Fibroblast of the aortic adventitia (primary cell): ENCODE measurements around the gene SGMS2. TPM values are rescaled to one million over a fixed set of nuclear protein-coding genes. Genes with fewer than 3 reads are reported as not detected.

Experiments
- DNase-seq: peaks from one replicate; pipeline ENCODE4 v3.0.0-alpha.2; 2010; ENCODE audit warnings: low read depth
- H3K4me3 ChIP-seq: 2 replicates; pipeline ENCODE4 v1.5.1; 2011; ENCODE audit warnings: low read depth, mild to moderate bottlenecking, control low read depth, low read length, moderate library complexity
- total RNA-seq: library from RNA; depleted of rRNA; stranded (reverse); fragments of >200 nt; gene quantifications from 2 replicates; pipeline ENCODE4 v1.2.3, GENCODE V29; 2012; ENCODE audit warnings: low replicate concordance
- TF ChIP-seq, protein P1 (sequence below): IDR thresholded peaks from 2 replicates; pipeline ENCODE4 v1.5.1; 2011; ENCODE audit warnings: mild to moderate bottlenecking, low read length, control low read depth, inconsistent platforms; ENCODE audit not compliant: insufficient read depth

The SGMS2 gene
- total RNA-seq = 144 and 145 TPM in 2 replicates

DNA sequence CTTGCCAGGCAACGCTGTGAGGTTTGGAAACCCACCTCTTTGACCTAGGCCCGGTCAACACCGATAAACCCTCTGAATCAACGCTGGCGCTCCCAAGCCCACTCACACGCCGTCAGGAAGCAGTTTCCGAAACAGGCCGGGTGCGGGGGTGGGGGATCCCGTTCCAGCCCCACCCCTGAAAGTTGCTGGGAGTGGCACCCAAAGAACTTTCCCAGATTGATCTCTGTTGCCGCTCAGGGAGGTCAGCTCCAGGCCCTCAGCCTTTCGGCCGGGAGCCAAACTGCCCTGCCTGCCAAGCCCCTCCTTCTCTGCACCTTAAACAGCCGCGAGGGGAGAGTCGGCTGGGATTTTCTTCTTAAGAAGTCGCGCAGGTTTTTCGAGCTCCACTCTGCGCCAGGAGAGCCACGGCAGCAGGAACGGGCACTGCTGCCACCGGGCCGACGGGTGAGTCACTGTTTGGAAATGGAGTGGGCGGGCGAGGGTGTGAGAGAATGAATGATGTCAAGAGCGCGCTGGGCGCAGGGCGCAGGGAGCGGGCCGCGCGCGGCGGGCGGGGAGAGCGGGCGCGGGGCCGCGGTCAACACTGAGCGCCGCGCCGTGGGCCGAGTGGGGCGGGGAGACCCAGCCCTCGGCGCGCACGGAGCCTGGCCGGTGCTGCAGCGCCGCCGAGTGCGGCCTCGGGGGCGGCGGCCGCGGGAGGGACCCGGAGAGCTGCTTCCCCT, at the start of gene SGMS2:
Gene SGMS2, plus strand, starts transcription at position 583 of the 722 bp plus-strand sequence. CDS start 70,622 bp downstream, outside the sequence.
- DNase-seq = peak; percentile 87
- TF ChIP-seq, protein P1, sequence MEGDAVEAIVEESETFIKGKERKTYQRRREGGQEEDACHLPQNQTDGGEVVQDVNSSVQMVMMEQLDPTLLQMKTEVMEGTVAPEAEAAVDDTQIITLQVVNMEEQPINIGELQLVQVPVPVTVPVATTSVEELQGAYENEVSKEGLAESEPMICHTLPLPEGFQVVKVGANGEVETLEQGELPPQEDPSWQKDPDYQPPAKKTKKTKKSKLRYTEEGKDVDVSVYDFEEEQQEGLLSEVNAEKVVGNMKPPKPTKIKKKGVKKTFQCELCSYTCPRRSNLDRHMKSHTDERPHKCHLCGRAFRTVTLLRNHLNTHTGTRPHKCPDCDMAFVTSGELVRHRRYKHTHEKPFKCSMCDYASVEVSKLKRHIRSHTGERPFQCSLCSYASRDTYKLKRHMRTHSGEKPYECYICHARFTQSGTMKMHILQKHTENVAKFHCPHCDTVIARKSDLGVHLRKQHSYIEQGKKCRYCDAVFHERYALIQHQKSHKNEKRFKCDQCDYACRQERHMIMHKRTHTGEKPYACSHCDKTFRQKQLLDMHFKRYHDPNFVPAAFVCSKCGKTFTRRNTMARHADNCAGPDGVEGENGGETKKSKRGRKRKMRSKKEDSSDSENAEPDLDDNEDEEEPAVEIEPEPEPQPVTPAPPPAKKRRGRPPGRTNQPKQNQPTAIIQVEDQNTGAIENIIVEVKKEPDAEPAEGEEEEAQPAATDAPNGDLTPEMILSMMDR = no peak
- H3K4me3 ChIP-seq = peak within 1 kb of the TSS; percentile 96

DNA sequence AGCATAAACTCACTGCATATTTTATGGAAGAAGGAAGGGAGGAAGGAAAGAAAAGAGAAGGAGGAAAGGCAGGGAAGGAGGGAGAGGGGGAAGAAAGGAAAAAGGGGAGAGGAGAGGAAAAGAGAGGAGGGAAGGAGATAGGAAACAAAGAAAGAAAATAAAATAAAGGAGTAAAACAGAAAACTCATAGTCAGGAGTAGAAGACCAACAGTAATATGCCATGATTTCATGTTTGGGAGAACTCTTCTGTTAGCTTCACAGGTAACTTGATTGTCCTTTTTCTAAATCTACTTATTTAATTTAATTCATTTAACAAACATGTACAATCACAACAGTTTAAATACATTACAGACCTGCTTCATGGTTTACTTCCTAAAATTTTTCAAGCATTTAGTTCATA, 46.8 kb upstream of the SGMS2 start:
- TF ChIP-seq, protein P1 = no peak
- DNase-seq = no peak
- H3K4me3 ChIP-seq = no peak overlapping the region

DNA sequence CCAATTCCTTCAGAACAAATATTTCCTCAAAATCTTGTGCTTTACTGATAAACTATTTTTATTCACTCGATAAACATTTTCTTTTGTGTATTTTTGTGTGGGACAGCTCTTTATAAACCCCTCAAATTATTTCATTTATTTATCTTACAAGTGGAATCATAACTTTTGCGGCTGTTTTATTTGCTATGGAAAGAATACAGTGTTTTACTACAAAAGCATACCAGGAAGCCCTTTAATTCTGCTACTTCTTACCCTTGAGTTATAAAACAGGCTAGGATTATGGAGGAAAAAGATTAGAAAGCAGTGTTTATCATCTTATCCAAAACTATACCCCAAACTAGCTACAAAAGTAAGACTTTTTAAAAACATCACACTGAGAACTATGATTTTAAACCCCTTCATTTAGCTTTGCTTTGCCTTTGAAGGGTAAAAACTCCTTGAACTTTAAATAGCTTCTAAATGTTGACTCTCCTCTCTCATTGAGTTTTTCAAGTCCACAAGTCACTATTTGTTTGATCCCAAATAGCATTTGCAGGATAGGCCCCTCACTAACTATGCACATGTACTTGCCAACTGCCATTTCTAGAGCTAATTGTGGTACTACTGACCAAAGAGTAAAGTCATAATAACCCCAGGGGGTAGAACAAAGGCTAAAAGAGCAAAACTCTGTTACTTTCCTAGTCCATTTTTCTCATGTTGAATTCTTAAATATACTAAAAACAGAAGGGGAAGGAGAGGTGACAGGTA, 45.8 kb upstream of the SGMS2 start:
- no peak for DNase-seq
- H3K4me3 ChIP-seq = no peak overlapping the region
- TF ChIP-seq, protein P1 = no peak

DNA sequence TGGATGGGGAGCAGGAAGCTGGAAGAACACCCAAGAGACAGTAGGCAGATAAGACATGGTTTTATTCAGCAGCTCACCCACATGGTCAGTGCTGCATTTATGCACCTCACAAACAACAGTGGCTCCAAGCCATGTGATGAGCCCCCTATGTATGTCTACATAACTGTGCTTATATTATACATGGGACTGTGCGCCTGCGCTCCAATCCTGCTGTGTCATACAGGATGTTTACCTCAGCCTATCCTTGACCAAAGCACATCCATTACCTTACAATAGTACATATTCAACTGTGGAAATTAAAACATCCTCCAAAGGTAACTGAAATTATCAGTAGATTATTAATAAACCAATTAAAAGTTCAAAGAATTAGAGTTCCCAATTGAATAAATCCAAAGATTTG, 44.1 kb upstream of the SGMS2 start:
- no peak overlapping the region for H3K4me3 ChIP-seq
- TF ChIP-seq, protein P1 = no peak
- DNase-seq = no peak

DNA sequence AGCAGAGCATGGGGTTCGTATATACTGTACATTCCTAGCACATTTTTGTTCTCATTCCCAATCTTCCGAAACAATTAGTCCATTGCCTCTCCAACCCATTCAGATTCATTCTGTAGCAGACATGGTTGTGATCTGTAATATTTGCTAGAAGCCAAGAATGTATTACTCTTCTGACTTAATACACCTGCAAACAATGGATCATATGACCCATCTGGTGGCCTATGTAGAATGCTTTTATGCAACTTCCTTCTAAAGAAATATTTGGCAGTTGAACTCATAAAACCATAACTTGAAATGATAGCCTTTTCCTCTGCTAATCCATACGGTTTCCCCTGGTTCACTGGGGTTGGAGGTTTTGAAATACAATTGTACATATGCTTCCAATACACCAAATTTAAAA, 32.8 kb upstream of the SGMS2 start:
- TF ChIP-seq, protein P1 = no peak
- DNase-seq = no peak
- H3K4me3 ChIP-seq = no peak overlapping the region

DNA sequence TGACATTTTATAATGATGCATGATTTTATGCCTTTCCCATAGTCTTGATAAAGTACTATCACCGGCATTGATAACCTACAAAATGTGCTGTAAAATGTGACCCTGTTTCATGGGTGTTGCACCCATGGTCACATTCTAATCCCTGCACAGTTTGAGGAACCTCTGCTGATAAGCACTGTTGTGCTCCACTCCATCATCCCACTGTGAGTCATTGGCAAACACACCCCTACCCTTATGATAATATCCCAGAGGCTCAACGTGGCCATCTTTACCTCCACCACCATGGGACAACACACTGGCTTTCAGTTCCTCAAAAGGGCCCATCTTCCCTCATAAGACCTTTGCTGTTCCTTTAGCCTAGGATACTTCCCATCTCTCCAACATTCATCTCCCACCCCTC, 32.0 kb upstream of the SGMS2 start:
- no peak for DNase-seq
- TF ChIP-seq, protein P1 = no peak
- no peak overlapping the region for H3K4me3 ChIP-seq
